ENCODE measurements around the gene SH3TC2.

DNA sequence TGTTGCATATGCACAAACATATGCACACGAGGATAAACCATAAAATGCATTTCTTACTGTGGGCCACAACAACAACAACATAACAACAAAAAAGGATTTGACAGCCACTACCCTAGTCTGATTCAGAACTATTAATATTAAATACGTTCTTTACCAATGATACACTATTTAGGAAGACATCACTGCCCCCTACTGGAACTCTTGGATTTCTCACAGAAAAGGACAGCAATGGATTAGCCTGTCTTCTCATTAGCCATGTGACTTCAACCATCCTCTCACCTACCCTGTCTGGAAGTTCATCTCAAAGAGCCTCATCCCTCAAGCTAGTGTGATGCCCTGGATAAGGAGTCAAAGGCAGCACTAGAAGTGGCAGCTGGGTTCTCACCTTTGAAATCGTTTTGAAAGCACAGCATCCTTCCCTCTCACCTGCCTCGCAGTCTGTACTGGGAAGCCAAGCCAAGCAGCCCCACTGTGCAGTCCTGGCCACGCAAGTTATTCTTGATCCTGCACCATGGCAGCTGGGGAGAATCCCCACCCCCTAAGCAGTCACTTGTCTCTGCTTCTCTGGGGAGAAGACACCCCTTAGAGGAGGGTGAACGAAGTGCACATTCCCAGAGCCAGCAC lies 64.6 kb downstream of the SH3TC2 start:
- TF ChIP-seq, protein P1, sequence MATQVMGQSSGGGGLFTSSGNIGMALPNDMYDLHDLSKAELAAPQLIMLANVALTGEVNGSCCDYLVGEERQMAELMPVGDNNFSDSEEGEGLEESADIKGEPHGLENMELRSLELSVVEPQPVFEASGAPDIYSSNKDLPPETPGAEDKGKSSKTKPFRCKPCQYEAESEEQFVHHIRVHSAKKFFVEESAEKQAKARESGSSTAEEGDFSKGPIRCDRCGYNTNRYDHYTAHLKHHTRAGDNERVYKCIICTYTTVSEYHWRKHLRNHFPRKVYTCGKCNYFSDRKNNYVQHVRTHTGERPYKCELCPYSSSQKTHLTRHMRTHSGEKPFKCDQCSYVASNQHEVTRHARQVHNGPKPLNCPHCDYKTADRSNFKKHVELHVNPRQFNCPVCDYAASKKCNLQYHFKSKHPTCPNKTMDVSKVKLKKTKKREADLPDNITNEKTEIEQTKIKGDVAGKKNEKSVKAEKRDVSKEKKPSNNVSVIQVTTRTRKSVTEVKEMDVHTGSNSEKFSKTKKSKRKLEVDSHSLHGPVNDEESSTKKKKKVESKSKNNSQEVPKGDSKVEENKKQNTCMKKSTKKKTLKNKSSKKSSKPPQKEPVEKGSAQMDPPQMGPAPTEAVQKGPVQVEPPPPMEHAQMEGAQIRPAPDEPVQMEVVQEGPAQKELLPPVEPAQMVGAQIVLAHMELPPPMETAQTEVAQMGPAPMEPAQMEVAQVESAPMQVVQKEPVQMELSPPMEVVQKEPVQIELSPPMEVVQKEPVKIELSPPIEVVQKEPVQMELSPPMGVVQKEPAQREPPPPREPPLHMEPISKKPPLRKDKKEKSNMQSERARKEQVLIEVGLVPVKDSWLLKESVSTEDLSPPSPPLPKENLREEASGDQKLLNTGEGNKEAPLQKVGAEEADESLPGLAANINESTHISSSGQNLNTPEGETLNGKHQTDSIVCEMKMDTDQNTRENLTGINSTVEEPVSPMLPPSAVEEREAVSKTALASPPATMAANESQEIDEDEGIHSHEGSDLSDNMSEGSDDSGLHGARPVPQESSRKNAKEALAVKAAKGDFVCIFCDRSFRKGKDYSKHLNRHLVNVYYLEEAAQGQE (IDR thresholded peaks at IDR 0.05; ENCODE audit: insufficient read depth in 1 of 2, low read depth in 2 of 2, low read length in 2 of 2) = no peak
- TF ChIP-seq SIN3A (IDR thresholded peaks at IDR 0.05; ENCODE audit: borderline replicate concordance, insufficient read depth, low read length) = no peak

Measured in PFSK-1 (cell line).